Stimulated activated CD4-positive, alpha-beta T cell treated with anti-CD3 and anti-CD28 coated beads, Interleukin-2, amount 100 ng/mL, for 48 hours (primary cell): ENCODE data around the gene VPS13A.
"Not testable (repeated sequence)": the region's sequence is repeated elsewhere in the genome, so short reads cannot be mapped to it uniquely, and the experiment has no call there.

ENCODE experiments used
- DNase-seq, 2 donors: peaks; one replicate each; pipeline ENCODE4 v3.0.0-alpha.2; 2020

Gene VPS13A

GRCh38 chr9:77427256-77427927 is 250.1 kb downstream of the VPS13A start:
- no peak for DNase-seq

- DNase-seq: no peak
Measured at GRCh38 chr9:77429928-77430327, 252.6 kb downstream of the VPS13A start.

DNA sequence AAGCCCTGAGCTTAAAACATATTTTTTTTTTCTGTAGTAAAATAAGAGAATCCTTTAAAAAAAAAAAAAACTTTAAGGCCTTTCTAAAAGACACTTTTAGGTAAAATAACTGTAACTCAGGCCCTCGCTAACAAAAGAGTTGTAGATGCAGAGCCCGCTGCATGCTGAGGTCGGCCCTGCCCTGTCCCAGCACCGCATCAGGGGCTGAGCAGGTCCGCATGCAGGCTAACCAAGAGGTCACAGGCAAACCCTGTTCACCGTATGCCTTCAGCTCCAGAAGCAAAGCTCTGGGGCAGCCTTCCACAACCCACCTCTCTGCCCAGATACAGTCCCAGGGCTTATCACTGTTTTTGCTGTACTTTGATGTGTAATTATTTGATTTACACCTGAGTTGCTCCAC is 254.7 kb downstream of the VPS13A start:
- DNase-seq: no peak

GRCh38 chr9:77433675-77434445 is 256.5 kb downstream of the VPS13A start:
- DNase-seq: peak; percentile 28 to 41

GRCh38 chr9:77435277-77435676 is 257.9 kb downstream of the VPS13A start:
- DNase-seq: no peak

DNA sequence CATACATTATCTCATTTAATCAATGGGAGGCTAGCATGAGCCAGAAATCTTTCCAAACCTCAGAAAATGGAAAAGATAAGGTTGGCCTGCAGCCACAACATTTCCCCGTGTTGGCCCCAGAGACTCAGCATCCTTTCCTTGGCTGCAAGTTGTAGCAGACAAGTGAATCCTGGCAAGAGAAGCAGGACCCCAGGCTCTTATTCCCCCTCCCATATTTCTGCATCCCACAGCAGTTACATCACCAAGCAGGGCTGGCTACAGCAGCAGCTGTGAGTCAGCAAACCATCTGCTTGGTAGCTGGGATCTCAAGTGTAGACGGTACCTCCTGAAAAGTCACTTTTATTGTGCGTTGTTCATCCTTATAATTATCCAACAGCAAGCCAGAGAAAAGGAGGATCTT is 258.4 kb downstream of the VPS13A start:
- no peak for DNase-seq

DNA sequence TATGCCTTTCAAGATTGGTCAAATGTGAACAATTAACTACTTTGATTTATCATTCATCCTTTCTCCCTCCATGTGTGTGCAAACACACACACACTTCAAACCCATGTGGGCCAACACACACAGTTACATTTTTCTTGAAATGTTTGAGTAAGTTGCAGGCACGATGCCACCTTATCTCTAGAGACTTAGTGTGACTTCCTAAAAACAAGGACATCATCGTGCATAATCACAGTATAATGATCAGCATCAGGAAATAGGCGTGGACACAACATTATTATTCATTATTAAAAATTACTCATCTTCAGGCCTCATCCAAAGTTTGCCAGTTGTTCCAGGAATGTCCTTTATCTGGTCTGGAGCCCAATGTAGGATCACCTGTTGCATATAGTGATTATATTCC is 261.3 kb downstream of the VPS13A start:
- DNase-seq: no peak

GRCh38 chr9:77440057-77440456 is 262.7 kb downstream of the VPS13A start:
- no peak for DNase-seq

DNA sequence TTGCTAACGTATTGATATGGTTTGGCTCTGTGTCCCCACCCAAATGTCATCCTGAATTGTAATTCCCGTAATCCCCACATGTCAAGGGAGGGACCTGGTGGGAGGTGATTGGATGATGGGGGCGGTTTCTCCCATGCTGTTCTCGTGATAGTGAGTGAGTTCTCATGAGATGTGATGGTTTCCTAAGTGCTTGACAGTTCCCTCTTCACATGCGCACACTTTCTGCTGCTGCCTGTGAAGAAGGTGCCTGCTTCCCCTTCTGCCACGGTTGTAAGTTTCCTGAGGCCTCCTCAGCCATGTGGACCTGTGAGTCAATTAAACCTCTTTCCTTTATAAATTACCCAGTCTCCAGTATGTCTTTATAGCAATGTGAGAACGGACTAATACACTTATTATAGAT is 263.8 kb downstream of the VPS13A start:
- not testable (repeated sequence) for DNase-seq

GRCh38 chr9:77442436-77442835 is 265.1 kb downstream of the VPS13A start:
- no peak for DNase-seq

- no peak for DNase-seq
Measured at GRCh38 chr9:77447646-77448045, 270.3 kb downstream of the VPS13A start.

DNA sequence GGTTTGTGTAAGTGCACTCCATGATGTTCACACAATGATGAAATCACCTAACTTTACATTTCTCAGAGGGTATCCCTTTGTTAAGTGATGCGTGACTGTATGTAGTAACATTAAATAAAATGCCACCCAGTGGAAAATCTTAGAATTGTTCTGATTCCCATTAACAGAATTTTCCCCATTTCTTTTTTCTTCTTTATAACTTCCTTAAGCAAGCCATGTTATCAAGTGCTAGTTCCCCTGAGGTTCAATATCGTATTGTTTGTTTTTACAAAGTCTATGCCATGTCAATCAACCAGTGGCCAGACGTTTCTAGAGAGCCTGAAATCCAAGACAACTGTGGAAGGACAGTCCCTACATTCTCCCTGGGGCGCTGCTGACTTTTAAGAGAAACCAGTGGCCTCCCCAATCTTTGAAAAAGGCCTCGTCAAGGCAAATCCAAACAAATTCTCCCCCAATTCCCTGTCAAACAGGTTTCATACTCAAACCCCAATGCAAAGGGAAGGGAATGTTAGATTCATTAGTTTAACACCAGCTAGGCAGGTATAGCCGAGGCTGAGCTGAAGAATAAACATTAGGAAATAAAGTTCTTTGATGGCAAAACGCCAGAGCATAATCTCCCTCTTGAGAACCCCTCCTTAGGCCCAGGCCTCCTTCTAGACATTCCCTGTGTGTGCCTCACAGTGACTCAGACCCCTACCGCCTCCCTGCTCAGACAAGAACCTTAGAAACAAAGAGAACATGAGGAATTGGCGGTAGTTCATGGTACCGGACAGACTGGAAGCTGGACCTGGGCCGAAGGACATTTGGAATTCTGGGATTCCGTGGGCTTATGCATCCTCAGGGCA is 272.1 kb downstream of the VPS13A start:
- DNase-seq: no peak

- no peak for DNase-seq
Measured at GRCh38 chr9:77450085-77450475, 272.7 kb downstream of the VPS13A start.

- no peak for DNase-seq
Measured at GRCh38 chr9:77451507-77451906, 274.2 kb downstream of the VPS13A start.

- DNase-seq: no peak
Measured at GRCh38 chr9:77453825-77454647, 276.7 kb downstream of the VPS13A start.

DNA sequence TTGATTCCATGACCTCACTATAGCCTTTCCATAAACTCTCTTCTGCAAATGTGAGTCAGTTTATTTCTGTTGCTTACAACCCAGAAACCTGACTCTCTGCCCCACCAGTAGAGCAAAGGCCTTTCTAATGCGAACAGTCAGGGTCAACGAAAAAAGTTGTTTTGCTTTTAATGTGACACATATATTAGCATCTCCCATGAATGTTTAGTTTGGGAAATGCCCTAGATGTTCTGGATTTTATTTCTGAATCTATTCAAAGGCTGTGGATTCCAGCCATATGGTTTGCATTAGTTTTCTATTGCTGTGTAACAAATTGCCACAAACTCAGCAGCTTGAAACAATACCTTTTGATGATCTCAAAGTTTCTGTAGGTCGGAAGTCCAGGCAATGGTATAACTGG is 277.3 kb downstream of the VPS13A start:
- no peak for DNase-seq

DNA sequence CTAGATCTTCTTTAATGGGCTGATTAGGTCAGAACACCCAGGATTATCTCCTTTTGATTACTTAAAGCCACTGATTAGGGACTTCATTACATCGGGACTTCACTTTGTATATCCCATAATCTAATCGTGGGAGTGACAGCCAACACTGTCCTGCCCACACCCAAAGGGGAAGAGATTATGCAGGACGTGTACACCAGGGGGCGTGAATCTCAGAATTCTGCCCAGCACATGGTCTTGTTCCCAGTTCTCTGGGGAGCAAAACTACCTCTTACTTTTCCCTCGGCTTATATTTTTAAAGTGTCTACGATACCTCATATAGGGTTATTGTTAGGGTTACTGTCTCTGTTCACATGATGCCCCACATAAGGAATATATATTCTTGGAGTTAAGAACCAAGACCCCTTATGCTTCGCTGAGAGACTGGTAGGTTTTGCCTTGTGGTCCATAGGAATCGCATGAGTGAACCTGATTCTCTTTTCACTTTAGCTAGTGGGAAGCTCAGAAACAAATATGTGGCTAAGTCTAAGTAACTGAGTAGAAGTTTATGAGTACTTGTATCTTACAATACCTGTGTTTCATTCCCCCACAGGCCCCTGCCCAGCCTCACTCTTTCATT is 278.1 kb downstream of the VPS13A start:
- peak; percentile 23 to 41 for DNase-seq

DNA sequence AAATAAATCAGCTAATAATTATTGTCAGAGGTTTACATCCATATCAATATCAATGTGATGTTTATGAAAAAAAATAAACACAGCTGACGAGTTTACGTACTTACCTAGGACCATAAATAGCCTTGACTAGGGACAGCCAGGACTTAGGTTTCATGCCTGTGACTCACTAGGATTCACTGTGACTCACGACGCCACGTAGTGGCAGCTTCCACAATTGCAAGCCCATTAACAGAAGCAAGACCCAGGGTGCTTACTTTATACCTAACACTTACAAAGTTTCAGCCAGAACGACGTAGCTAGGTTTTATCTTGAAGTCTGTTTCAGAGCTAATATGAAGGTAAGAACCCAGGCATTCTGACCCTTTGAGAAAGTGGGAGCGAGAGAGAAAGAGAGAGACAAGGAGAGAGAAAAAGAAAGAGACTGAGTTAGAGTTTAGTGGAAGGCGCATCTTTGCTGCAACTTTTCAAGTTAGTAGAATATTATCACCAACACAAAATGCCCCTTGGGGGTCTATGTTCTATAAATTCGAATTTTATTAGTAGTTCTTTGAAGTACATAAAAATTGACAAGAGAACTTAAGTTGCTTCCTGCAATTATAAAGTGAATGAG is 279.6 kb downstream of the VPS13A start:
- peak; percentile 78 to 82 for DNase-seq

- DNase-seq: peak; percentile 58
Measured at GRCh38 chr9:77457916-77458592, 280.7 kb downstream of the VPS13A start.

DNA sequence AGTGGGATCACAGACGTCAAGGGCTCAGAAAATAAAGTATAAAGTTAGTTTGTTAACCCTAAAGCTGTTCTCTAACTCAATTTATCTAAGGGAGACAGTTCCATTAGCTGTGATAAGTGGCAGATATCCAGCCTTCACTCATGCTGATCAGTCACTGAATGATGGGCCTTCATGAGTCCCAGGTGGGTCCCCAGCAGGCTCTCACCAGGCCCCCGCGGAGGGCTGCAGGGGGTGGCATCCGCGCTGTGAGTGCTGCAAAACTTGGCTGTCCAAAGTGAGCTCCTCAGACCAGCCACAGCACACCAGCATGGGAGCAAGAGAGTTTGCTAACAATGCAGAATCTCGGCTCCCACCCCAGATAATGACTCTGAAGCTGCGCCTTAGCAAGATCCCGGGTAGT is 283.6 kb downstream of the VPS13A start:
- DNase-seq: no peak

DNA sequence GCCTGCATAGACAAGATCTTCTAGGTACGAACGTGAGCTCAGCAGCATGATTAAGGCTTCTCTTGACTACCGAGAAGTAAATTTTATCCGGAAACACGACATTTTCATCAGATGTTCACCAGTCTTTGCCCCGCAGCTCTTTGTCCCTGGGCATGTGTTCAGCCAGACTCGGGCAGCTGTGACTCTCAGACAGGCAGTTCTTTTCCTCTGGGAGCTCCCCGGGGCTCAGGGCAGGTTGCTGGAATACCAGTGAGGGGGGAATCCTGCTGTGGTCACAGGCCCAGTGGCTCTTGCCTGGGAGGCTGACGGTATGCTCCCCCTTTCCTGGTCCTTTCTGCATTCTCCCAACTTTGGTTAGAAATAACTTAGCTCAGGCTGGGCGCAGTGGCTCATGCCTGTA is 284.7 kb downstream of the VPS13A start:
- no peak for DNase-seq
